KMS-11 (cell line): ENCODE results near the gene SRGN.
"Not testable (repeated sequence)": the region's sequence is repeated elsewhere in the genome, so short reads cannot be mapped to it uniquely, and the experiment has no call there.

Experiments used
- H2AFZ ChIP-seq: fragments of 200-600 bp; sonication (generic); 2 replicates; pipeline ENCODE4 v1.6.1; 2016; ENCODE audit warnings: antibody characterized with exemption, mixed run types, low read depth
- H3K27ac ChIP-seq: fragments of 200-600 bp; sonication (generic); 2 replicates; pipeline ENCODE4 v1.6.1; 2016; ENCODE audit warnings: mild to moderate bottlenecking, mixed run types
- H3K27me3 ChIP-seq: fragments of 200-600 bp; sonication (generic); 2 replicates; pipeline ENCODE4 v1.6.1; 2017; ENCODE audit warnings: mild to moderate bottlenecking, low read depth, mixed run types, moderate library complexity; ENCODE audit not compliant: insufficient read depth
- H3K36me3 ChIP-seq: fragments of 200-600 bp; sonication (generic); 2 replicates; pipeline ENCODE4 v1.6.1; 2017; ENCODE audit warnings: mild to moderate bottlenecking, mixed run types; ENCODE audit not compliant: insufficient read depth
- H3K4me1 ChIP-seq: fragments of 200-600 bp; sonication (generic); 2 replicates; pipeline ENCODE4 v1.6.1; 2016; ENCODE audit warnings: mild to moderate bottlenecking, low read depth, mixed run types; ENCODE audit not compliant: poor library complexity, severe bottlenecking
- H3K4me2 ChIP-seq: fragments of 200-600 bp; sonication (generic); 2 replicates; pipeline ENCODE4 v1.7.0; 2016; ENCODE audit warnings: mild to moderate bottlenecking, mixed run types
- H3K4me3 ChIP-seq: fragments of 200-600 bp; sonication (generic); IDR thresholded peaks from 2 replicates; pipeline ENCODE4 v1.6.1; 2017; ENCODE audit warnings: low read depth, low read length, mixed read lengths; ENCODE audit not compliant: insufficient read depth
- H3K79me2 ChIP-seq: fragments of 200-600 bp; sonication (generic); 2 replicates; pipeline ENCODE4 v1.6.1; 2016; ENCODE audit warnings: low read depth, mixed run types; ENCODE audit not compliant: insufficient read depth
- H3K9ac ChIP-seq: fragments of 200-600 bp; sonication (generic); 2 replicates; pipeline ENCODE4 v1.6.1; 2016; ENCODE audit warnings: mild to moderate bottlenecking, mixed run types
- H4K20me1 ChIP-seq: fragments of 200-600 bp; sonication (generic); 2 replicates; pipeline ENCODE4 v1.6.1; 2016; ENCODE audit warnings: mild to moderate bottlenecking, mixed run types; ENCODE audit not compliant: insufficient read depth
- TF ChIP-seq, protein P1 (sequence below): fragments of 200-600 bp; sonication (generic); conservative IDR thresholded peaks from 2 replicates; pipeline ENCODE4 v1.6.1; 2017; ENCODE audit warnings: low read depth, mild to moderate bottlenecking, antibody characterized with exemption, low read length, moderate library complexity, mixed read lengths

Gene SRGN

GRCh38 chr10:69087590-69088470, at the start of gene SRGN:
Gene SRGN, plus strand, starts transcription at chr10:69088103. Its CDS starts 55 bp downstream, at chr10:69088158.
- no peak within 1 kb of the TSS for H3K4me3 ChIP-seq

GRCh38 chr10:69040904-69041303, 47.0 kb upstream of the SRGN start:
- H3K27me3 ChIP-seq, H3K36me3 ChIP-seq, H3K79me2 ChIP-seq, H3K4me2 ChIP-seq, H3K9ac ChIP-seq, H3K4me3 ChIP-seq, H2AFZ ChIP-seq, H4K20me1 ChIP-seq, H3K27ac ChIP-seq: not testable (repeated sequence)
- H3K4me1 ChIP-seq = peaks cover 18% of the 10 kb centered on the region

More at GRCh38 chr10:69087590-69088470, at the start of gene SRGN:
- peak within 1 kb of the TSS; percentile 89 for H3K4me2 ChIP-seq
- no peaks in the 10 kb centered on the region for H3K36me3 ChIP-seq
- H3K4me1 ChIP-seq = peaks cover 42% of the 10 kb centered on the region
- peak within 1 kb of the TSS; percentile 23; the same call in 1 of the 2 replicates for H2AFZ ChIP-seq
- peak within 1 kb of the TSS; percentile 95 for H3K27ac ChIP-seq
- H3K27me3 ChIP-seq = no peaks in the 10 kb centered on the region
- peaks cover 1% of the 10 kb centered on the region; the same call in 1 of the 2 replicates for H4K20me1 ChIP-seq
- TF ChIP-seq, protein P1, sequence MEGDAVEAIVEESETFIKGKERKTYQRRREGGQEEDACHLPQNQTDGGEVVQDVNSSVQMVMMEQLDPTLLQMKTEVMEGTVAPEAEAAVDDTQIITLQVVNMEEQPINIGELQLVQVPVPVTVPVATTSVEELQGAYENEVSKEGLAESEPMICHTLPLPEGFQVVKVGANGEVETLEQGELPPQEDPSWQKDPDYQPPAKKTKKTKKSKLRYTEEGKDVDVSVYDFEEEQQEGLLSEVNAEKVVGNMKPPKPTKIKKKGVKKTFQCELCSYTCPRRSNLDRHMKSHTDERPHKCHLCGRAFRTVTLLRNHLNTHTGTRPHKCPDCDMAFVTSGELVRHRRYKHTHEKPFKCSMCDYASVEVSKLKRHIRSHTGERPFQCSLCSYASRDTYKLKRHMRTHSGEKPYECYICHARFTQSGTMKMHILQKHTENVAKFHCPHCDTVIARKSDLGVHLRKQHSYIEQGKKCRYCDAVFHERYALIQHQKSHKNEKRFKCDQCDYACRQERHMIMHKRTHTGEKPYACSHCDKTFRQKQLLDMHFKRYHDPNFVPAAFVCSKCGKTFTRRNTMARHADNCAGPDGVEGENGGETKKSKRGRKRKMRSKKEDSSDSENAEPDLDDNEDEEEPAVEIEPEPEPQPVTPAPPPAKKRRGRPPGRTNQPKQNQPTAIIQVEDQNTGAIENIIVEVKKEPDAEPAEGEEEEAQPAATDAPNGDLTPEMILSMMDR = no peak
- peak within 1 kb of the TSS; percentile 93 for H3K9ac ChIP-seq
- H3K79me2 ChIP-seq = peaks cover 49% of the 10 kb centered on the region

- Histone ChIP-seq H3K36me3 (no peaks in the 10 kb centered on the region), H3K4me2 (no peak overlapping the region), H3K4me3 (no peak overlapping the region), H3K27me3 (no peaks in the 10 kb centered on the region), H3K4me1 (peaks cover 26% of the 10 kb centered on the region), H3K79me2 (no peaks in the 10 kb centered on the region), H3K9ac (no peak overlapping the region), H3K27ac (no peak overlapping the region), H2AFZ (no peak overlapping the region), H4K20me1 (no peaks in the 10 kb centered on the region)
- TF ChIP-seq, protein P1 = no peak
Measured at GRCh38 chr10:69042417-69042816, 45.5 kb upstream of the SRGN start.

GRCh38 chr10:69042838-69043237, 45.1 kb upstream of the SRGN start:
- TF ChIP-seq, protein P1 = no peak
- no peak overlapping the region for H2AFZ ChIP-seq
- H3K27ac ChIP-seq = no peak overlapping the region
- no peaks in the 10 kb centered on the region for H3K36me3 ChIP-seq
- H3K4me2 ChIP-seq = no peak overlapping the region
- H4K20me1 ChIP-seq = no peaks in the 10 kb centered on the region
- H3K4me3 ChIP-seq = no peak overlapping the region
- peaks cover 26% of the 10 kb centered on the region for H3K4me1 ChIP-seq
- no peaks in the 10 kb centered on the region for H3K27me3 ChIP-seq
- H3K79me2 ChIP-seq = no peaks in the 10 kb centered on the region
- no peak overlapping the region for H3K9ac ChIP-seq

DNA sequence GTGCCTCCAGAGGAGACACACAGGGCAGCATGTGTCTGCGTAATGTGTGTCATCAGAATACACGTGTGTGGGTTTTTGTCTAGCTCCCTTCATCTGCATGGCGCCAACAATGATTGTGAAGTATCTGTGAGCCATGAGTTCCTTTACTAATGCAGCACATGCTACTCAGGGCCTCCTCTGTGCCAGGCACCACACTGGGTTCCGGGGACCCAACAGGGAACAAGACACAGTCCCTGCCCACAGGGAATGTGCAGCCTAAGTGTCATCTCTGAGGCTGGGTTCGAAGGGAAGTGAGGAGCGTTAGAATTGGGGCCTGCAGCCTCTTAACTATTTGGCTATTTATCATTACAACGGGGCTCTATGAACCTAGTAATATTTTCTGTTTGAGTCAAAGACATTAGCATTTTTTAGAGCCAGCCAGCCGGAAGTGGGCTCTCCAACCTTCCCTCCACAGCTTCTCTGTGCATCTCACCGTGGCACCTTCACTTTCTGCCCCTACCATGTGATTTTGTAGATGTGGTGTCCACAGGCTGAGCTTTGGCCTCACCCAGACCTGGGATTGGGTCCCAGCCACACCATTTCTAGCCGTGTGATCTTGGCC, 43.9 kb upstream of the SRGN start:
- H3K36me3 ChIP-seq = no peaks in the 10 kb centered on the region
- TF ChIP-seq, protein P1 = no peak
- H3K4me3 ChIP-seq = no peak overlapping the region
- H3K4me2 ChIP-seq = no peak overlapping the region
- H3K79me2 ChIP-seq = no peaks in the 10 kb centered on the region
- H2AFZ ChIP-seq = no peak overlapping the region
- peaks cover 26% of the 10 kb centered on the region for H3K4me1 ChIP-seq
- no peaks in the 10 kb centered on the region for H4K20me1 ChIP-seq
- no peak overlapping the region for H3K9ac ChIP-seq
- H3K27me3 ChIP-seq = no peaks in the 10 kb centered on the region
- H3K27ac ChIP-seq = no peak overlapping the region
